CD14-positive monocyte (primary cell): ENCODE data around the gene MAB21L3. TPM values are rescaled to one million over a fixed set of nuclear protein-coding genes. Genes with fewer than 3 reads are reported as not detected.

ENCODE experiments used
- DNase-seq, 3 donors: peaks; one replicate each; pipeline ENCODE4 v3.0.0-alpha.2; 2011 to 2022
- H2AFZ ChIP-seq: 2 replicates; pipeline ENCODE4 v1.6.0; 2012; ENCODE audit warnings: mild to moderate bottlenecking, low read depth, low read length, inconsistent platforms; ENCODE audit not compliant: insufficient read depth, poor library complexity, severe bottlenecking
- H3K27ac ChIP-seq, 2 donors: 1 replicate in 1 of 2; 2 replicates in 1 of 2; pipeline ENCODE4 v1.5.1; 2012 to 2013; ENCODE audit warnings: low read length in 2 of 2, control low read depth in 1 of 2, inconsistent platforms in 1 of 2, low read depth in 1 of 2, mild to moderate bottlenecking in 1 of 2
- H3K27me3 ChIP-seq, 2 donors: one replicate each; pipeline versions ENCODE4 v1.6.0 to v1.6.1; 2011 to 2013; ENCODE audit warnings: low read length in 2 of 2; ENCODE audit not compliant: control insufficient read depth in 2 of 2, insufficient read depth in 2 of 2
- H3K36me3 ChIP-seq, 2 donors: replicated peaks in 1 of 2; 1 replicate in 1 of 2; 2 replicates in 1 of 2; pipeline versions ENCODE4 v1.5.1 to v1.6.1; 2012 to 2013; ENCODE audit warnings: low read length in 2 of 2, control low read depth in 1 of 2, inconsistent platforms in 1 of 2, mild to moderate bottlenecking in 1 of 2; ENCODE audit not compliant: insufficient read depth in 2 of 2, control insufficient read depth in 1 of 2
- H3K4me1 ChIP-seq, 2 donors: 1 replicate in 1 of 2; 2 replicates in 1 of 2; pipeline versions ENCODE4 v1.5.1 to v1.6.1; 2012 to 2013; ENCODE audit warnings: low read length in 2 of 2, control low read depth in 1 of 2, inconsistent platforms in 1 of 2, mild to moderate bottlenecking in 1 of 2, moderate library complexity in 1 of 2; ENCODE audit not compliant: insufficient read depth in 2 of 2, control insufficient read depth in 1 of 2
- H3K4me2 ChIP-seq: replicated peaks from 2 replicates; pipeline ENCODE3; 2012; ENCODE audit warnings: low read length, moderate library complexity, mild to moderate bottlenecking; ENCODE audit not compliant: poor library complexity, severe bottlenecking; ENCODE audit errors: extremely low read depth
- H3K4me3 ChIP-seq, 3 experiments: fragments of 200-600 bp in 1 of 3; sonication (generic) in 1 of 3; replicated peaks in 1 of 3; 1 replicate in 2 of 3; 2 replicates in 1 of 3; pipeline ENCODE4 v1.5.1; 2011 to 2013; ENCODE audit warnings: low read length in 3 of 3, mild to moderate bottlenecking in 3 of 3, control low read depth in 2 of 3, low read depth in 2 of 3, inconsistent platforms in 1 of 3, moderate library complexity in 1 of 3
- H3K79me2 ChIP-seq: 2 replicates; pipeline ENCODE4 v1.6.0; 2012; ENCODE audit warnings: mild to moderate bottlenecking, control low read depth, inconsistent platforms, low read length, moderate library complexity; ENCODE audit not compliant: insufficient read depth
- H3K9ac ChIP-seq: 2 replicates; pipeline ENCODE4 v1.6.0; 2017; ENCODE audit warnings: low read length, mild to moderate bottlenecking; ENCODE audit not compliant: insufficient read depth, poor library complexity, severe bottlenecking
- H3K9me3 ChIP-seq, 2 donors: replicated peaks in 1 of 2; 1 replicate in 1 of 2; 2 replicates in 1 of 2; pipeline versions ENCODE4 v1.5.1 to v1.6.1; 2012 to 2013; ENCODE audit warnings: low read length in 2 of 2, control low read depth in 1 of 2; ENCODE audit not compliant: control insufficient read depth in 1 of 2, insufficient read depth in 1 of 2
- H4K20me1 ChIP-seq: 2 replicates; pipeline ENCODE4 v1.6.0; 2012; ENCODE audit warnings: mild to moderate bottlenecking, low read length, control low read depth, moderate library complexity; ENCODE audit not compliant: insufficient read depth
- H3K27ac Mint-ChIP-seq, 7 donors: one replicate each; pipeline ENCODE4 v1.8.0; 2020; ENCODE audit warnings: mild to moderate bottlenecking in 7 of 7, mixed read lengths in 7 of 7, moderate library complexity in 6 of 7, inconsistent platforms in 2 of 7
- H3K27me3 Mint-ChIP-seq, 3 donors: one replicate each; pipeline ENCODE4 v1.8.0; 2021 to 2022; ENCODE audit warnings: low read depth in 3 of 3, mild to moderate bottlenecking in 3 of 3, mixed read lengths in 3 of 3, moderate library complexity in 3 of 3, inconsistent platforms in 1 of 3
- H3K36me3 Mint-ChIP-seq, 2 donors: one replicate each; pipeline ENCODE4 v1.8.0; 2020; ENCODE audit warnings: mixed read lengths in 2 of 2, inconsistent platforms in 1 of 2, mild to moderate bottlenecking in 1 of 2
- H3K4me1 Mint-ChIP-seq: one replicate; pipeline ENCODE4 v1.8.0; 2020; ENCODE audit warnings: mild to moderate bottlenecking, mixed read lengths
- H3K4me3 Mint-ChIP-seq, 2 donors: one replicate each; pipeline ENCODE4 v1.8.0; 2020; ENCODE audit warnings: mild to moderate bottlenecking in 2 of 2, mixed read lengths in 2 of 2, moderate library complexity in 1 of 2
- H3K9me3 Mint-ChIP-seq, 7 donors: one replicate each; pipeline ENCODE4 v1.8.0; 2020 to 2022; ENCODE audit warnings: mixed read lengths in 7 of 7, mild to moderate bottlenecking in 6 of 7, moderate library complexity in 6 of 7, inconsistent platforms in 2 of 7
- WGBS: methylation state at CpG from one replicate; pipeline ENCODE4 v1.1.5; 2013; ENCODE audit warnings: missing lambda C conversion rate; ENCODE audit not compliant: insufficient coverage; 5-methylcytosine and 5-hydroxymethylcytosine counted together
- intact Hi-C, 2 donors: fragments of 100-400 bp; cut with micrococcal nuclease; formaldehyde crosslinking; loops; one replicate each; pipeline versions ENCODE4 v1.15.0 to v1.15.1; 2023
- polyA plus RNA-seq, 3 donors: library from polyadenylated mRNA; depleted of rRNA in 1 of 3; unstranded in 2 of 3; stranded (reverse) in 1 of 3; fragments of 300-500 nt in 2 of 3; fragments of >200 nt in 1 of 3; fragmentation: Illumina TruSeq in 2 of 3; gene quantifications; 1 replicate in 2 of 3; 2 replicates in 1 of 3; pipeline ENCODE4 v1.2.3, GENCODE V29; 2012 to 2021
- TF ChIP-seq, protein P1 (sequence below): fragments of 200-600 bp; IDR thresholded peaks from one replicate; pipeline ENCODE4 v1.8.0; 2022; ENCODE audit warnings: antibody characterized with exemption, mild to moderate bottlenecking

MAB21L3 gene
- polyA plus RNA-seq, 3 donors, result 0.44 TPM; not detected in 2

DNA sequence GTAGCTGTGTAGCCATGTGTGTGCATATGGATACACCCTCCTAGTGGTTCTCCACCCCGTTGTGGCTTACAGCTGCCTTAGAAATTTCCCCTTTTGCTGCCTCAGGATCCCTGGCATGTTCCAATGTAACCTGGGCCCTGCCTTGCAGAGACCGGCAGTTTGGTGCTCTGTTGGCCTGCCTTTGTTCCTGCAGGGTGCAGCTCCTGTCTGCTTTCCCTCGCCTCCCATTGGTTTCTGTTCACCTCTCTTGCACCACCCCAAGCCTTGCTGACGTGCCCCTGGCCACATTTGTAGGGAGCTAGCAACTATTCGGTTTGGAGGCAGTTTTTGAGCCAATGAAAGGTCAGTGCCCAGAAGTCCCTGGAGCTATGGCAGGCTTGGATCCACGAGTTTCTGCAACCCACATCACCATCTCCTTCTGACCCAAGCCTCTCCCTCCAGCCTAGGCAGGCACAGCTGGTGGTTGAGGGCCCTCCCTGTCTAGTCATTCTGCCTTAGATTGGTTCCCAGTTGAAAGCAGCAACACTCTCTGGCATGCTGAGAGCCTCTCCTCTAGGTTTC, 54.9 kb downstream of the MAB21L3 start:
- Histone ChIP-seq H3K27ac (no peak overlapping the region), H3K27me3 (peaks cover 0 to 15% of the 10 kb centered on the region in 2 donors), H3K79me2 (no peaks in the 10 kb centered on the region), H3K4me3 (no peak overlapping the region), H3K9ac (no peak overlapping the region), H4K20me1 (no peaks in the 10 kb centered on the region), H3K36me3 (no peaks in the 10 kb centered on the region), H2AFZ (no peak overlapping the region), H3K9me3 (no peaks in the 10 kb centered on the region), H3K4me2 (no peak overlapping the region), H3K4me1 (peaks cover 29% of the 10 kb centered on the region in 2 donors)
- Mint-ChIP-seq H3K4me1 (peaks cover 33% of the 10 kb centered on the region), H3K36me3 (no peaks in the 10 kb centered on the region), H3K27me3 (peaks cover 8 to 25% (median 9%) of the 10 kb centered on the region in 3 donors), H3K9me3 (peaks cover 0 to 3% (median 2%) of the 10 kb centered on the region in 7 donors), H3K4me3 (no peak overlapping the region), H3K27ac (peak overlapping the region in 1 of 7 donors; percentile 54)
- TF ChIP-seq, protein P1, sequence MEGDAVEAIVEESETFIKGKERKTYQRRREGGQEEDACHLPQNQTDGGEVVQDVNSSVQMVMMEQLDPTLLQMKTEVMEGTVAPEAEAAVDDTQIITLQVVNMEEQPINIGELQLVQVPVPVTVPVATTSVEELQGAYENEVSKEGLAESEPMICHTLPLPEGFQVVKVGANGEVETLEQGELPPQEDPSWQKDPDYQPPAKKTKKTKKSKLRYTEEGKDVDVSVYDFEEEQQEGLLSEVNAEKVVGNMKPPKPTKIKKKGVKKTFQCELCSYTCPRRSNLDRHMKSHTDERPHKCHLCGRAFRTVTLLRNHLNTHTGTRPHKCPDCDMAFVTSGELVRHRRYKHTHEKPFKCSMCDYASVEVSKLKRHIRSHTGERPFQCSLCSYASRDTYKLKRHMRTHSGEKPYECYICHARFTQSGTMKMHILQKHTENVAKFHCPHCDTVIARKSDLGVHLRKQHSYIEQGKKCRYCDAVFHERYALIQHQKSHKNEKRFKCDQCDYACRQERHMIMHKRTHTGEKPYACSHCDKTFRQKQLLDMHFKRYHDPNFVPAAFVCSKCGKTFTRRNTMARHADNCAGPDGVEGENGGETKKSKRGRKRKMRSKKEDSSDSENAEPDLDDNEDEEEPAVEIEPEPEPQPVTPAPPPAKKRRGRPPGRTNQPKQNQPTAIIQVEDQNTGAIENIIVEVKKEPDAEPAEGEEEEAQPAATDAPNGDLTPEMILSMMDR, result no peak
- WGBS, result 76% methylated on average over 5 of the region's 6 CpGs
- intact Hi-C loops, result no loop called here
- DNase-seq, result no peak

DNA sequence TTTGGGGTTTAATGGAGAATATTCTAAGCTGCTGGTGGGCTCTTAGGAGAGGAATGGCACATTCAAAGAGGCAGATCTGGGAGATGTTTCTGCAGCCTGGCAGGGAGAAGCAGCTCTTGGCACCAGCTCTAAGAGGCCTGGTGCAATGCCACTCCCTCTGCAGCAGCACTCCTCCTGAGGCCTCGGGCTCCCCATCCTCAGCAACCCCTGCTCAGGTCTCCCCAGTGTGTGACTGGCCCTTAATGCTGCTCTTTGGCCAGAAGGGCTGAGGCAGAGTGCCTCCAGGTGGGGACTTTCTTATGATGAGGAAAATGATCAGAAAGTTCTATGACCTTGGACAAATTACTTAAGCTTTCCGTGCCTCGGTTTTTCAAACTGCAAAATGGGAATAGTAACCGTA, 55.5 kb downstream of the MAB21L3 start:
- Histone ChIP-seq H3K4me2 (no peak overlapping the region), H3K9me3 (no peaks in the 10 kb centered on the region), H2AFZ (no peak overlapping the region), H3K4me1 (peaks cover 29% of the 10 kb centered on the region in 2 donors), H3K36me3 (no peaks in the 10 kb centered on the region), H3K9ac (no peak overlapping the region), H3K4me3 (no peak overlapping the region), H3K79me2 (no peaks in the 10 kb centered on the region), H3K27me3 (peaks cover 0 to 15% of the 10 kb centered on the region in 2 donors), H3K27ac (no peak overlapping the region), H4K20me1 (no peaks in the 10 kb centered on the region)
- TF ChIP-seq, protein P1, result no peak
- Mint-ChIP-seq H3K27ac (no peak overlapping the region), H3K9me3 (peaks cover 0 to 3% (median 2%) of the 10 kb centered on the region in 7 donors), H3K27me3 (peaks cover 6 to 25% (median 8%) of the 10 kb centered on the region in 3 donors), H3K4me3 (no peak overlapping the region), H3K36me3 (no peaks in the 10 kb centered on the region), H3K4me1 (peaks cover 33% of the 10 kb centered on the region)
- WGBS, result 100% methylated on average over 1 of the region's 4 CpGs
- DNase-seq, result no peak
- intact Hi-C loops, result no loop called here
